Stomach (tissue), 9 donors: ENCODE measurements around the gene CHAF1A. TPM values are rescaled to one million over a fixed set of nuclear protein-coding genes. Genes with fewer than 3 reads are reported as not detected.

ENCODE experiments used
- DNase-seq, 2 donors: peaks; one replicate each; pipeline versions ENCODE4 v3.0.0 to v3.0.0-alpha.2; 2013 to 2019
- H3K27ac ChIP-seq, 5 donors: fragments of 200-600 bp in 4 of 5; sonication (generic) in 4 of 5; one replicate each; pipeline ENCODE4 v1.5.1; 2013 to 2019; ENCODE audit warnings: mild to moderate bottlenecking in 1 of 5, moderate library complexity in 1 of 5
- H3K27me3 ChIP-seq, 3 donors: fragments of 200-600 bp; sonication (generic); one replicate each; pipeline ENCODE4 v1.5.1; 2017 to 2019; ENCODE audit warnings: mixed run types in 1 of 3
- H3K36me3 ChIP-seq, 4 donors: fragments of 200-600 bp; sonication (generic); 1 replicate in 3 of 4; 2 replicates in 1 of 4; pipeline ENCODE4 v1.5.1; 2016 to 2019
- H3K4me1 ChIP-seq, 4 donors: fragments of 200-600 bp; sonication (generic); one replicate each; pipeline ENCODE4 v1.5.1; 2016 to 2019
- H3K4me3 ChIP-seq, 4 donors: fragments of 200-600 bp; sonication (generic) in 3 of 4; one replicate each; pipeline ENCODE4 v1.5.1; 2016 to 2019; ENCODE audit warnings: mild to moderate bottlenecking in 1 of 4
- H3K9me3 ChIP-seq, 4 donors: fragments of 200-600 bp; sonication (generic); one replicate each; pipeline ENCODE4 v1.5.1; 2016 to 2019
- CTCF ChIP-seq, 7 experiments: fragments of 450-650 bp in 4 of 7; fragments of 200-600 bp in 3 of 7; sonication (generic) in 3 of 7; IDR thresholded peaks; one replicate each; pipeline ENCODE4 v1.5.1; 2016 to 2019; ENCODE audit warnings: antibody characterized with exemption in 7 of 7, control low read depth in 2 of 7, mild to moderate bottlenecking in 1 of 7
- EP300 ChIP-seq: sonication (generic); formaldehyde crosslinking; IDR thresholded peaks from one replicate; pipeline ENCODE4 v1.6.1; 2017; ENCODE audit warnings: antibody characterized with exemption
- POLR2A ChIP-seq, 4 donors: fragments of 450-650 bp; IDR thresholded peaks; one replicate each; pipeline ENCODE4 v1.6.1; 2016; ENCODE audit warnings: antibody characterized with exemption in 4 of 4, control low read depth in 2 of 4, mild to moderate bottlenecking in 1 of 4, moderate library complexity in 1 of 4
- POLR2AphosphoS5 ChIP-seq, 3 donors: sonication (generic); formaldehyde crosslinking; IDR thresholded peaks; one replicate each; pipeline ENCODE4 v1.6.1; 2016; ENCODE audit warnings: antibody characterized with exemption in 3 of 3
- WGBS, 5 donors: extraction: QIAGEN DNeasy Blood & Tissue Kit in 3 of 5; methylation state at CpG; one replicate each; pipeline versions ENCODE4 v1.1.5 to v1.1.7; 2013 to 2018; 5-methylcytosine and 5-hydroxymethylcytosine counted together
- intact Hi-C: fragments of 100-400 bp; cut with DNase I; formaldehyde crosslinking; loops from one replicate; pipeline ENCODE4 v1.15.1; 2023; ENCODE audit warnings: low total_unique reads
- polyA plus RNA-seq, 3 donors: library from polyadenylated mRNA; stranded (reverse); fragments of 200-250 nt; gene quantifications; one replicate each; pipeline ENCODE4 v1.2.3, GENCODE V29; 2013
- total RNA-seq, 5 donors: library from RNA; depleted of rRNA; stranded (reverse); fragments of >200 nt; gene quantifications; one replicate each; pipeline versions ENCODE4 v1.1.0 to v1.2.3, GENCODE V29; 2014 to 2016
- donor health status: healthy with polysubstance abuse.
- donor health status: Bipolar disorder and iron deficiency.
- donor health status: healthy.

CHAF1A gene
- total and polyA plus RNA-seq, 8 donors, result 1.8 to 100 (median 6.5) TPM

GRCh38 chr19:4467835-4468234, 65.4 kb downstream of the CHAF1A start:
- no peak for DNase-seq
- Histone ChIP-seq H3K27me3 (no peaks in the 10 kb centered on the region), H3K36me3 (no peaks in the 10 kb centered on the region), H3K27ac (no peak overlapping the region), H3K4me1 (peaks cover 3 to 15% (median 10%) of the 10 kb centered on the region in 4 donors), H3K4me3 (no peak overlapping the region), H3K9me3 (no peaks in the 10 kb centered on the region)
- intact Hi-C loops, result no loop called here
- 83 to 94% (median 90%) methylated on average over 3 of the region's 3 CpGs for WGBS, 5 donors
- TF ChIP-seq POLR2A (IDR thresholded peaks at IDR 0.05) (no peak), CTCF (IDR thresholded peaks at IDR 0.05) (no peak), POLR2AphosphoS5 (IDR thresholded peaks at IDR 0.05) (no peak)

GRCh38 chr19:4471403-4472173, 69.1 kb downstream of the CHAF1A start:
- Histone ChIP-seq H3K4me3 (peak overlapping the region; percentile 71 to 99 (median 88)), H3K4me1 (peaks cover 24 to 40% (median 31%) of the 10 kb centered on the region in 4 donors), H3K27ac (peak overlapping the region; percentile 53 to 89 (median 88)), H3K27me3 (no peaks in the 10 kb centered on the region), H3K9me3 (no peaks in the 10 kb centered on the region), H3K36me3 (peaks cover 8 to 18% (median 16%) of the 10 kb centered on the region in 4 donors)
- DNase-seq, result peak; percentile 98 to 100
- intact Hi-C loops, result no loop called here
- 0 to 2% (median 1%) methylated on average over 33 of the region's 33 CpGs for WGBS, 5 donors
- TF ChIP-seq POLR2AphosphoS5 (IDR thresholded peaks at IDR 0.05) (peak; percentile 26 to 71 (median 65)), POLR2A (IDR thresholded peaks at IDR 0.05) (no peak)

GRCh38 chr19:4472174-4472974, 69.9 kb downstream of the CHAF1A start, which contains the start of gene HDGFL2:
TSS of gene HDGFL2 (plus strand) at chr19:4472297. CDS start at chr19:4472351, 54 bp downstream.
- Histone ChIP-seq H3K4me1 (peaks cover 24 to 40% (median 31%) of the 10 kb centered on the region in 4 donors), H3K4me3 (peak within 1 kb of the TSS; percentile 71 to 99 (median 88)), H3K27me3 (no peaks in the 10 kb centered on the region), H3K36me3 (peaks cover 15 to 26% (median 24%) of the 10 kb centered on the region in 4 donors), H3K9me3 (no peaks in the 10 kb centered on the region), H3K27ac (peak within 1 kb of the TSS; percentile 60 to 89 (median 88))
- peak in 1 of 2 donors; percentile 44 for DNase-seq
- 0 to 1% (median 1%) methylated on average over 29 to 69 of the region's 71 CpGs for WGBS, 5 donors
- no peak for TF ChIP-seq POLR2A (IDR thresholded peaks at IDR 0.05)
- TF ChIP-seq POLR2AphosphoS5 (IDR thresholded peaks at IDR 0.05), result no peak
- TF ChIP-seq EP300, result no peak
- TF ChIP-seq CTCF (IDR thresholded peaks at IDR 0.05), result no peak
- intact Hi-C loops, result no loop called here

- Histone ChIP-seq H3K4me3 (peak overlapping the region; percentile 71 to 99 (median 88)), H3K4me1 (peaks cover 24 to 40% (median 31%) of the 10 kb centered on the region in 4 donors), H3K36me3 (peaks cover 15 to 34% (median 31%) of the 10 kb centered on the region in 4 donors), H3K27me3 (no peaks in the 10 kb centered on the region), H3K27ac (peak overlapping the region in 3 of 5 donors; percentile 63 to 89 (median 89)), H3K9me3 (no peaks in the 10 kb centered on the region)
- DNase-seq, result no peak
- TF ChIP-seq POLR2AphosphoS5 (IDR thresholded peaks at IDR 0.05) (no peak), POLR2A (IDR thresholded peaks at IDR 0.05) (no peak), EP300 (no peak), CTCF (IDR thresholded peaks at IDR 0.05) (no peak)
- WGBS, 5 donors, result 17 to 38% (median 20%) methylated on average over 11 to 25 of the region's 25 CpGs
- intact Hi-C loops, result no loop called here
Observed at GRCh38 chr19:4473011-4473762, 70.7 kb downstream of the CHAF1A start.
